HG03280 (cell line): ENCODE measurements around the gene ATF6.

Source experiments
- ATAC-seq: cut with Tn5 transposase; IDR thresholded peaks from one replicate; pipeline ENCODE4 v1.9.1; 2021; ENCODE audit warnings: mild to moderate bottlenecking, moderate library complexity; ENCODE audit not compliant: unreplicated experiment

The ATF6 gene

GRCh38 chr1:161988413-161988812 lies 222.3 kb downstream of the ATF6 start:
- no peak for ATAC-seq

GRCh38 chr1:161989108-161989507 lies 223.0 kb downstream of the ATF6 start:
- no peak for ATAC-seq

- no peak for ATAC-seq
These were observed 223.7 kb downstream of the ATF6 start for GRCh38 chr1:161989786-161990185.

GRCh38 chr1:161993576-161993975 lies 227.5 kb downstream of the ATF6 start:
- no peak for ATAC-seq

DNA sequence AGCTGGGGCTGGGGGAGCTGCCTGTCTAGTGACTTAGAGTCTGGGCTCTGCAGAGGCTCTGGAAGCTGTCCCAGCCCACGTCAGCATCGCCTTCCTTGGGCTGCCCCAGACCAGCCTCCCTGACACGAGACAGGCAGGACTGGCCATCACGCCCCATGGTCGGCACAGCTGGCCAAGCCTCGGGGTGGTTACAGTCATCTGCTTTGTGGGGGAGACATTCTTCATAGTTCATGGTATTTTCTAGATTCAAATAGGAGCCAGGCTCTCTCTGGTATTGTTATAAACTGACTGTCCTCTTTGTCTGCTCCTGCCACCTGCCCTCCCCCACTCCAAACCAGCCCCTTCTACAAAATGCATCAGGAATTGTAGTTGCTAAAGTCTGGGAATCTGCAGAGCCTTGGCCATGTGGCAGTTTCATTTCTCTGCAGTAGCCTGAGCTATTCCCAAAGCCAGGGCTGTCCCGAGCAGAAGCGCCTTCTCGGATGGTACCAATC lies 228.1 kb downstream of the ATF6 start:
- ATAC-seq: no peak

DNA sequence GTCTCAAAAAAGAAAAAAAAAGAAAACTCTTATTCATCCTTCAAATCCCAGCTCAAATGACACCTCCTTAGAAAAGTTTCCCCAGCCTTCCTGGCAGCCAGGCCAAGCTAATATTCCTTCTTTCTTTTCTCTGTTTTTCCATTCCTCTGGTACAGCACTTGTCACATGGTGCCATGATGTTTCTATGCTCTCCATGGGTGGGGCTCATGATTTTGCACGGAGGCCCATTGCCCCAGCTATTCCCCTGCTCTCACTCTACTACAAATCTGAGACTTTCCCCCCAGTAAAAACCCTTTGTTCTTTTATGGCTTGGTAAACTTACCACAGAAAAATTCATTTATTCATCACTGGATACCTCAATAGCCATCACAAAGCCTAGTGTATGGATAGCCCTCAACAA lies 231.0 kb downstream of the ATF6 start:
- no peak for ATAC-seq

DNA sequence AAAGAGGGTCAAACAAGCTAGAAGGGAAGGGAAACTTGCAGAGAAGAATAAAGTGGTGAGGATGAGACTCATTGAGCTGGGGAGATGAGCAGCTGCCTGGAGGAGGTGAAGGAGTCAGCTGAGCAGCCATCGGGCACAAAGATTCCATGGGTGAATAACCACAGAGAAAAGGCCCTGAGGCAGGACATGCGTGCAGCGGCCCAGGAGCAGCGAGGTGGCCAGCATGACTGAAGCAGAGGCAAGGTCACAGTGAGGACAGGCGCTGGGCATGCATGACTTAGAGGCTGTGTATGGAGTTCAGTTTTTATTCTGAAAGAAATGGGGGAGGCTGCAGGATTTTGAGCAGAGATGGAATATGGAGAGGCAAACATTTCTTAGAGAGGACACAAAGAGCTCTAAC lies 232.7 kb downstream of the ATF6 start:
- no peak for ATAC-seq

GRCh38 chr1:161999301-162000052 lies 233.4 kb downstream of the ATF6 start:
- no peak for ATAC-seq

DNA sequence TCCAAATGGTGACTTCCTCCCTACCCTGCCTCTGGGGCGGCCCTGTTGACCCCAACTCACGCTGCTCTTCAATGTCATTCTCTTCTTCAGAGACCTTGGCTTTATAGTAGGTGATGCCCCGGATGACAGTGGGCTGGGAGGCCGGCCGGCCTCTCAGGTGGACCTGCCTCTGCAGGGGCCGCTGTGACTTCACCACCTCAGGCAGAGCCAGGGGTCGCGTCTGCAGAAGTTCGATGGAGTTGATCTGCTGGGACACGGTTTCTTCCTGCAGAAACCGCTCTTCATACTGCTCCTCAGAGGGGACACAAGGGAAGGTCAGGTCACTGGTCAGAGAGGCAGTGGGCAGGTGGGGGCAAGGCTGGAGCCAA lies 233.9 kb downstream of the ATF6 start:
- ATAC-seq: no peak

DNA sequence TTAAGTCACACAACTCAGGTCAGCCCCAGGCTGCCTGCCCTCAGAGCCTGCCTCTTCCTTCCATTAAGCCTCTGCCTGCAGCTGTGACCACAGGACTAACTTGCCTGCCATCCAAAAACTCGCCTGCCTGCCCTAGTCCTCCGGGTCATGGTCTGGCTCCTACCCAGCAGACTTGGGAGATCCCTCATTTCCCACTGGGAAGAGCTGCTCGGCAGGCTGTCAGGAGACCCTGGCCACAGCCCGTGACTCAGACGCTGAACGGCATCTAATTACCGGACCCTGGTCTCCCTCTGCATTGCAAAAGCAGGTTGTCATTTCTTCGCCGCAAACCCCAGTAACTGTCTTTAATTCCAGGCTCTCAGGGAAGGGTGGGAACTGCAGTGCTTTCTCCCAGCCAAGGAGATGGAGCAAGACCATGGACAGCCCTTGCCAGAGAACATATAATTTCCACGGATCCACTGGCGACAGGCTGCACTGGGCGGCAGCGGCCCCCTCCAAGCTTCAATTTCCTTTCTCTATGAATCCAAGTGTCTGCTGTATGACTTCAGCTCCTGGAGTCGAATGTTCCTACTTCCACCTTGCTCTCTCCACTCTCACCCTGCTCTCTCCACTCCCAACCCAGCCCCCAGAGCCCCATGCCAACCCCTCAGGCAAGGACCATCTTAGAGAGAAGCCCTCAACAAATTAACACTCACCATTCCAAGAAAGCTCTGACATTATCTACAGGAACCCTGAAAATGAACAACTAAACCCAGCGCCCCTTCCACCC lies 237.1 kb downstream of the ATF6 start:
- ATAC-seq: no peak

DNA sequence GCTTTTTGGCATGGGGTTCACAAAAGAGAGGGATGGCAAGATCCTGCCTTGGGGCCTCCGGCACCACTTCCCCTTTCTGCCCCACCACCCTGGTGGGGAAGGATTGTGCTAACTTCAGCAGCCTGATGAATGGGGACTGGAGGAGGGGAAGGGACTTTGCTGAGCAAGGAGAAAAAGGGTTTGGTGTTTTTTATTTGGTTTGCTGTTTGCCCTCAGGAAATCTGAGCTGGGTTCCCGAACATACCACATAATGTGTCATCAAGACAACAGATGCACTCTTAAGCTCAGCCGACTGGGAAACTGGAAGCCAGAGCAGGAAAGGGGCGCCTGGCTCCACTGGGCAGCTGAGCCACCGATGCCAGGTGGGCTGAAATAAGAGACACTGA lies 237.7 kb downstream of the ATF6 start:
- ATAC-seq: no peak

- ATAC-seq: no peak
These were observed 238.4 kb downstream of the ATF6 start for GRCh38 chr1:162004441-162004950.

- ATAC-seq: no peak
These were observed 240.0 kb downstream of the ATF6 start for GRCh38 chr1:162006081-162006480.

DNA sequence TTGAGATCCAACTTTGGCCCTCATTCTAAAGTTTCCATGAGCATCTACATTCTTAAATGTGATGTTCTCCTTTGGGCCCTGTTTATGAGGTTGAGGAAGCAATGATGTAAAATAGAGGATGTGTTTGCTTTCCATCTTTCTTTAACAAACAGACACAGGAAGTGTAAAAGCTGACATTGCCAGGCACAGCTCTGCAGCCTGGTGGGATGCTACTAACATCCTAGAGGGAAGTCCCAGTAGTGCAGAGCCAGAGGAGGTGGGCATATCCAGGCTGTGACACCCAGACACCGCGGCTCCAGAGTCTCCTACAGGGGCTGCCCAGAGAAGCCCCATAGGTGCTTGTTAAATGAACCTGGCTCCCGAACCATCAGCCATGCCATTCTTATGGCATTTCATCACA lies 241.3 kb downstream of the ATF6 start:
- ATAC-seq: no peak

DNA sequence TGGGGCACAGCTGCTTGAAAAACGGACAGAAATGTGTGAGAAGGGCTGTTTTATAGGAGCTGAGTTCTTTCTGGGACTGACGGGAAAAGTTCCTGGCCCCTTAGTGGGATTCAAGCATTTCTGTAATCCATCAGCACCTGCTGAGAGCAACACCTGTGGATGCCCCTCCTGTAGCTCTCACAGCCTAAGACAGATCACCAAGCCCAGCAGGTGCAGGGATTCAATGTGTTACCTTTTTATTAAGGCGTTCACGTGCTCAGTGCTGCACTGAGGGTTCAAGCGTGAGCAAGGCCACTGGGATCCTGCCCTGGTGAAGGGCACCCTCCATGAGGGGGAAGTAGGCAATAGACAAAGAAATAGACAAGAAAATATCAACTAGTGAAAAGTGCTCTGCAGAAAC lies 242.7 kb downstream of the ATF6 start:
- no peak for ATAC-seq

DNA sequence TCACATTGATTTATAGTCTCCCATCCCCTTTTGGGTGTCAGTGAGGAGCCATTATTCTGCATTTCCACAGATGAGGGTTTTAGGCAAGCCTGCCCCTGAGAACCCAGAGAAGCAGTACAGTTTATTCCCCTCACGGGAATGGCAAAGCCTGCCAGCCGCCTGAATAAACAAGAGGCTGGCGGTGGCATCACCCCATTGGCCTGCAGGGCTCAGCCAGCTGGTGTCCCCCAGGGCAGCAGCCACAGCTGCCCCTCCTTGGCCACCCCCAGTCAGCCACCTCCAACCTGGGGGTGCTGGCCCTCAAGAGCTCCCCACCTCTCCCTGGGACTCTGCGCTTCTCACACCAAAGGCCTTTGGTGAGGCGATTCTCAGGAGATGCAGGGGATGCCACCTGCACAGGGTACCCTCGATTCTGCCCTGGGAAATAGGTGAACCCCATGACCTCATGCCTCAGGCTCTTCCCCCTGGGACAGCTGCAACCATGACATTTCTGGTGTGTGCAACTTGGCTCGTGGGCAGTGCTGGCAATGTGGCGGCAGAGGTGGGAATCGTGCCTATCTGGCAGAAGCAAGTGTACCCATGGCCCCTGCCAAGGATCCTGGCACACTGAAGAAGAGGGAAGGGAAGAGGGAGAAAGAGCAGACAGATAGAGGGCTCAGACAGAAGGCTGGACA lies 243.5 kb downstream of the ATF6 start:
- no peak for ATAC-seq

- no peak for ATAC-seq
These were observed 244.0 kb downstream of the ATF6 start for GRCh38 chr1:162010175-162010506.

DNA sequence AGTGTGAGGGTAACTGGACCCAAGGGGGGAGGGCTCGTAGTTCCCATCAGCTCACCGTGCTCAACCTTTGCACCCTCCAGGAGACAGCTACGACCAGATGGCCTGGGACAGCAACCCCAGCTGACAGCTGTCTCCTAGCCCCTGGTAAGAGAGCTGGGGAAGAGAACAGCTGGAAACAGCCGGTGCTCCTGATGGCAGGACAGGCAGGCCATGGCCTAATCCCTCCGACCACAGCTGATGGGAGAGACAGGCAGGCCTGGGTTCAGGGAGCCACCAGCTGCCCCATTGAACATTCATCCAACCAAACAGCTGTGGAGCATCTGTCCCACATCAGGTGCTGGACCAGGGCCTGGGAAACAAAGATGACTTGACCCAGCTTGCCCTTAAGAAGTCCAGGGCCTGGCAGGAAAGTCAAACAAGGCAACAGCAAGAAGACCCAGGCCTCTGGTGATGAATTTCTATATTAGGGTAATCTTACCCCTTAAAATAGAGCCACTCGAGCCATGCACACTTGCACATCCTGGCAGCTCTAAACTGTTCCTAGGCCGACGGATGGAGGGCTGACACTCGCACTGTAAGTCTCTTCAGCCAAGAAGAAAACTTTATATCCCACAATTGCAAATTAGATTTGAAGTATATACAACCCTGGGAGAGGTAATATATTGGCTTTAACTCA lies 245.4 kb downstream of the ATF6 start:
- ATAC-seq: no peak

DNA sequence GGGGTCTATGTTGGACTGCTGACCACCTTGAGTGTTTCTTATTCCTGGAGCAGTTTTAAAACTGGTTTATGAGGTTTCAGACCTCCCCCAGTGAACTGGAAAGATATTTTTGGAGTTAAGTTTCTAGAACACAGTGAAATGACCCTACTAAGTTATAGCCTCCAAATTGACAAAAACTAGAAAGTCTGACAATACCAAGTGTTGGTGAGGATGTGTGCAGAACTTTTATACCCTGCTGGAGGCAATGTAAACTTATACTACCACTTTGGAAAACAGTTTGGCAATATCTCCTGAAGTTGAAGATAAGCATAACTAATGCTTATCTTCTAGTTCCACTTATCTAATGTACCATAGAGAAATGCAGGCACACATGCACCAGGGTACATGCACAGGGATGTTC lies 247.2 kb downstream of the ATF6 start:
- no peak for ATAC-seq
